Mesothelial cell of epicardium (in vitro differentiated cells): Measurements from ENCODE around the gene DNAH10. TPM values are rescaled to one million over a fixed set of nuclear protein-coding genes. Genes with fewer than 3 reads are reported as not detected.

ENCODE experiments used
- DNase-seq, 2 experiments: peaks; one replicate each; pipeline ENCODE4 v3.0.0; 2021; ENCODE audit warnings: low spot score in 2 of 2; ENCODE audit not compliant: unreplicated experiment in 2 of 2
- H3K27ac Mint-ChIP-seq: 2 replicates; pipeline ENCODE4 v1.8.0; 2021; ENCODE audit warnings: mixed read lengths
- H3K27me3 Mint-ChIP-seq: 2 replicates; pipeline ENCODE4 v1.8.0; 2021; ENCODE audit warnings: low read depth, mixed read lengths
- H3K36me3 Mint-ChIP-seq: 2 replicates; pipeline ENCODE4 v1.8.0; 2021; ENCODE audit warnings: mixed read lengths
- H3K4me1 Mint-ChIP-seq: 2 replicates; pipeline ENCODE4 v1.8.0; 2021; ENCODE audit warnings: mixed read lengths
- H3K4me3 Mint-ChIP-seq: 2 replicates; pipeline ENCODE4 v1.8.0; 2021; ENCODE audit warnings: mild to moderate bottlenecking, moderate library complexity, mixed read lengths
- H3K9me3 Mint-ChIP-seq: 2 replicates; pipeline ENCODE4 v1.8.0; 2021; ENCODE audit warnings: mixed read lengths
- total RNA-seq: library from RNA; stranded (reverse); gene quantifications from 3 replicates; pipeline ENCODE4 v1.2.1, GENCODE V29; 2021
- TF ChIP-seq, protein P1 (sequence below): fragments of 200-600 bp; sonication (generic); IDR thresholded peaks from one replicate; pipeline ENCODE4 v1.5.0; 2021; ENCODE audit warnings: antibody characterized with exemption; ENCODE audit not compliant: unreplicated experiment

Gene DNAH10
- total RNA-seq, 1 donor from 2014 or later, result 2.7 TPM

DNA sequence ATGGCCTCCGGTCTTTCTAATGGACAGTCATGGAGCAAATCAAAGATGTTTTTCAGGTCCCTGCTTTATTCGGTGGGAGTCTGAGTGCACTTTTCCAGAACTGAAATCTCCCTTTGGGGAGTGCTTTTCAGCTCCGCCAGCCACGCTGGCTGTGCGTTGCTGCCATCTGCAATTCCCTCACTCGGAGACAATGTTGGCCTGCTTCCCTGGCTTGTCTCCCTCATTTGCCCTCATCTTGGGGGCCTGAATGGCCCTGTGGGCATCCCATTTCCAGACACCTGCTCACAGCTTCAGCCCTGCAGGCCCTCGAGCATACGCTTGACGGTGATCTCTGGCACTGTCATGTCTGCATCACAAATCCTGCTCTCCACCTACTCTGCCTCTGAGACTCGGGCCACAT, 106.7 kb downstream of the DNAH10 start:
- Mint-ChIP-seq H3K27ac (no peak overlapping the region), H3K9me3 (no peaks in the 10 kb centered on the region), H3K36me3 (no peaks in the 10 kb centered on the region), H3K27me3 (peaks cover 75% of the 10 kb centered on the region), H3K4me3 (no peak overlapping the region), H3K4me1 (peaks cover 9% of the 10 kb centered on the region)
- TF ChIP-seq, protein P1, sequence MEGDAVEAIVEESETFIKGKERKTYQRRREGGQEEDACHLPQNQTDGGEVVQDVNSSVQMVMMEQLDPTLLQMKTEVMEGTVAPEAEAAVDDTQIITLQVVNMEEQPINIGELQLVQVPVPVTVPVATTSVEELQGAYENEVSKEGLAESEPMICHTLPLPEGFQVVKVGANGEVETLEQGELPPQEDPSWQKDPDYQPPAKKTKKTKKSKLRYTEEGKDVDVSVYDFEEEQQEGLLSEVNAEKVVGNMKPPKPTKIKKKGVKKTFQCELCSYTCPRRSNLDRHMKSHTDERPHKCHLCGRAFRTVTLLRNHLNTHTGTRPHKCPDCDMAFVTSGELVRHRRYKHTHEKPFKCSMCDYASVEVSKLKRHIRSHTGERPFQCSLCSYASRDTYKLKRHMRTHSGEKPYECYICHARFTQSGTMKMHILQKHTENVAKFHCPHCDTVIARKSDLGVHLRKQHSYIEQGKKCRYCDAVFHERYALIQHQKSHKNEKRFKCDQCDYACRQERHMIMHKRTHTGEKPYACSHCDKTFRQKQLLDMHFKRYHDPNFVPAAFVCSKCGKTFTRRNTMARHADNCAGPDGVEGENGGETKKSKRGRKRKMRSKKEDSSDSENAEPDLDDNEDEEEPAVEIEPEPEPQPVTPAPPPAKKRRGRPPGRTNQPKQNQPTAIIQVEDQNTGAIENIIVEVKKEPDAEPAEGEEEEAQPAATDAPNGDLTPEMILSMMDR, result no peak
- DNase-seq, result no peak

DNA sequence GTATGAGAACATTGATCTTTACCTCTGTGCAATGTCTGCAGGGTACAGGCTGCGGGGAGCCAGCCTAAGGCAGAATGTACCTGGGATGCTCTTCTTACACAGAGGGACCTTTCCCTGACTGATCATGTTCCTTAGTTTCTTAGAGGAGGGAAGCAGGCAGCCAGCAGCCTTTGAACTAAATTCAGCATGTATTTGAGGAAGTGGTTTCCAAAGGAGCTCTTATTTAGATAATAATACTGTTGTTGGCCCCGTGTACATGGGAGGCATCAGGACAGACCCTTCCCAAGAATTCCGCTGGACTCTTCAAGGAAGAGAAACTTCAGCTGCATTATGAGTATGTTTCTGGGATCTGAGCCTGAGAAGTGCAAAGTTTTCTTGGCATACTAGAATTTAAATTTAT, 111.7 kb downstream of the DNAH10 start:
- Mint-ChIP-seq H3K36me3 (no peaks in the 10 kb centered on the region), H3K9me3 (no peaks in the 10 kb centered on the region), H3K27ac (no peak overlapping the region), H3K4me3 (no peak overlapping the region), H3K4me1 (peaks cover 9% of the 10 kb centered on the region), H3K27me3 (peaks cover 74% of the 10 kb centered on the region)
- TF ChIP-seq, protein P1, result no peak
- no peak for DNase-seq

DNA sequence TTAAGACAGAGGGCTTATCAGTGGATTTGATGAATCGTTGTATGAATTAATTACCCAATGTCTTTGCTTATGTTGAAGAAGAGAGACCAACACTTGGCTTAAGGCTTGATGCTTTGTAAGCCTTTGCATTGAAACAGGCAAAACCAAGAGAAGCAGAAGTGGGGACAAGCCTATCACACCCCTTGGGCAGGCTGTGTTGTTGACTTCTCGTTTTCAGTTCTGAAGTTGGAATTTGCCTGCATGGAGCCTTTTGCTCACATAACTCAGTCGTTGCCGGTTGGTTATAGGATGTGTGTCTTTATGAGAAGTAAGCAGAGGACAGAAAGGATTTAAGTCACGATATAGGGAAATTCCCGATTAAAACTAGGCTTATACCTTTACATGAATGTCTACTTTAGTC, 115.9 kb downstream of the DNAH10 start:
- Mint-ChIP-seq H3K4me3 (no peak overlapping the region), H3K4me1 (no peaks in the 10 kb centered on the region), H3K36me3 (no peaks in the 10 kb centered on the region), H3K9me3 (no peaks in the 10 kb centered on the region), H3K27ac (no peak overlapping the region), H3K27me3 (peaks cover 53% of the 10 kb centered on the region)
- DNase-seq, result no peak
- TF ChIP-seq, protein P1, result no peak

DNA sequence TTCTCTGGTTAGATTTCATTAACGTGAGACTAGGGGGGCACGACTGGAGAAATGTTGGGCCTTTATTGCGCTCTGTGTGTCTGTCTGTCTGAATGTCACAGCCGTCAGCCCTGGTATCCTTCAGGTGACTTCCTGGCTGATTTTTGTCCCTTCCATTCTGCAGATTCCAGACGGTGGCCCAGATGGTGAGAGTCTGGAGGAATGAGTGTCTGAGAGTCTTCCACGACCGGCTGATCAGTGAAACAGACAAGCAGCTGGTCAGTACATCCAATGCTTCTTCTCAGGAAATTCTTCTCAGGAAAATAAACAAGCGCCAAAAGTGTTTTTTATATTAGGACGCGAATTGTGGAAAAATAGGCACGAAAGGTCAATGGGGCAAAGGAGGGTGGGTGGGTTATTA, 117.0 kb downstream of the DNAH10 start:
- Mint-ChIP-seq H3K9me3 (no peaks in the 10 kb centered on the region), H3K4me1 (no peaks in the 10 kb centered on the region), H3K36me3 (no peaks in the 10 kb centered on the region), H3K27me3 (peaks cover 56% of the 10 kb centered on the region), H3K27ac (no peak overlapping the region), H3K4me3 (no peak overlapping the region)
- TF ChIP-seq, protein P1, result no peak
- no peak for DNase-seq

DNA sequence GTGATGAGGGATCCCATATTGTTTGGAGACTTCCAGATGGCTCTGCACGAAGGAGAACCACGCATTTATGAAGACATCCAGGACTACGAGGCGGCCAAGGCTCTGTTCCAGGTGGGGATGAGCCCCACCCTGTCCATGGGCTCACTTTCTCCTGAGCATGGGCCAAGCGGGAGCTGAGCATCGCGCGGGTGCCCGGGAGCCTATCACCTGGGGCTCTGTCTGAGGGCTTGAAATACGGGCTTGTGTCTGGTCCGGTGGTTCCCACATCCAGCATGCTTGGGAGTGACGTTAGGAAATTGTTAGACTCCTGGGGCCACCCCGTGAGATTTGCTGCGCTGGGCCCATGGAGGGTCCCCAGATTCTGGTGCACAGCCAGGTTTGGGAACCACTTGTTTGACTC, 117.6 kb downstream of the DNAH10 start:
- Mint-ChIP-seq H3K4me3 (no peak overlapping the region), H3K27ac (no peak overlapping the region), H3K36me3 (no peaks in the 10 kb centered on the region), H3K9me3 (no peaks in the 10 kb centered on the region), H3K4me1 (no peaks in the 10 kb centered on the region), H3K27me3 (peaks cover 57% of the 10 kb centered on the region)
- TF ChIP-seq, protein P1, result no peak
- no peak for DNase-seq

DNA sequence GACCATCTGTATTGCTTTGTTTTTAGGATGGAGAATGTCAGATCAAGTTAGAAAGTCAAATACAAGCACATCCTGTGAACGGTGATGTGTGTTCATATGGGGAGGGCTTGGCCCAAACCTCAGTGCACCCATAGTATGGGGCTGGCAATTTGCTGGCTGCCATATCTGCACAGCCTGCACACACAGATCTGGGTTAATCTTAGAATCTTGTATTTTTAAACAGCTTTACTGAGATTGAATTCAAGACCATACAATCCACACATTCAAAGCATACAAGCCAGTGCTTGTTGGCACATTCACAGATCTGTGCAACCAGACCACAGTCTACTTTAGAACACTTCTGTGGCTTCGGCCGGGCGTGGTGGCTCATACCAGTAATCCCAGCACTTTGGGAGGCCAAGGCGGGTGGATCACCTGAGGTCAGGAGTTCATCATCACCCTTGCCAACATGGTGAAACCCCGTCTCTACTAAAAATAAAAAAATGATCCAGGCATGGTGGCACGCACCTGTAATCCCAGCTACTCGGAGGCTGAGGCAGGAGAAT, 120.1 kb downstream of the DNAH10 start:
- Mint-ChIP-seq H3K4me3 (no peak overlapping the region), H3K4me1 (no peaks in the 10 kb centered on the region), H3K27ac (no peak overlapping the region), H3K36me3 (no peaks in the 10 kb centered on the region), H3K9me3 (peaks cover 4% of the 10 kb centered on the region), H3K27me3 (peaks cover 61% of the 10 kb centered on the region)
- no peak for DNase-seq
- TF ChIP-seq, protein P1, result no peak
